Stimulated activated CD8-positive, alpha-beta memory T cell treated with anti-CD3 and anti-CD28 coated beads, Interleukin-15, amount 100 ng/mL, for 24 hours (primary cell): Measurements from ENCODE around the gene FBXW5.

Experiments used
- DNase-seq: peaks from one replicate; pipeline ENCODE4 v3.0.0-alpha.2; 2020; ENCODE audit warnings: low read depth

Gene FBXW5, protein sequence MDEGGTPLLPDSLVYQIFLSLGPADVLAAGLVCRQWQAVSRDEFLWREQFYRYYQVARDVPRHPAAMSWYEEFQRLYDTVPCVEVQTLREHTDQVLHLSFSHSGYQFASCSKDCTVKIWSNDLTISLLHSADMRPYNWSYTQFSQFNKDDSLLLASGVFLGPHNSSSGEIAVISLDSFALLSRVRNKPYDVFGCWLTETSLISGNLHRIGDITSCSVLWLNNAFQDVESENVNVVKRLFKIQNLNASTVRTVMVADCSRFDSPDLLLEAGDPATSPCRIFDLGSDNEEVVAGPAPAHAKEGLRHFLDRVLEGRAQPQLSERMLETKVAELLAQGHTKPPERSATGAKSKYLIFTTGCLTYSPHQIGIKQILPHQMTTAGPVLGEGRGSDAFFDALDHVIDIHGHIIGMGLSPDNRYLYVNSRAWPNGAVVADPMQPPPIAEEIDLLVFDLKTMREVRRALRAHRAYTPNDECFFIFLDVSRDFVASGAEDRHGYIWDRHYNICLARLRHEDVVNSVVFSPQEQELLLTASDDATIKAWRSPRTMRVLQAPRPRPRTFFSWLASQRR

DNA sequence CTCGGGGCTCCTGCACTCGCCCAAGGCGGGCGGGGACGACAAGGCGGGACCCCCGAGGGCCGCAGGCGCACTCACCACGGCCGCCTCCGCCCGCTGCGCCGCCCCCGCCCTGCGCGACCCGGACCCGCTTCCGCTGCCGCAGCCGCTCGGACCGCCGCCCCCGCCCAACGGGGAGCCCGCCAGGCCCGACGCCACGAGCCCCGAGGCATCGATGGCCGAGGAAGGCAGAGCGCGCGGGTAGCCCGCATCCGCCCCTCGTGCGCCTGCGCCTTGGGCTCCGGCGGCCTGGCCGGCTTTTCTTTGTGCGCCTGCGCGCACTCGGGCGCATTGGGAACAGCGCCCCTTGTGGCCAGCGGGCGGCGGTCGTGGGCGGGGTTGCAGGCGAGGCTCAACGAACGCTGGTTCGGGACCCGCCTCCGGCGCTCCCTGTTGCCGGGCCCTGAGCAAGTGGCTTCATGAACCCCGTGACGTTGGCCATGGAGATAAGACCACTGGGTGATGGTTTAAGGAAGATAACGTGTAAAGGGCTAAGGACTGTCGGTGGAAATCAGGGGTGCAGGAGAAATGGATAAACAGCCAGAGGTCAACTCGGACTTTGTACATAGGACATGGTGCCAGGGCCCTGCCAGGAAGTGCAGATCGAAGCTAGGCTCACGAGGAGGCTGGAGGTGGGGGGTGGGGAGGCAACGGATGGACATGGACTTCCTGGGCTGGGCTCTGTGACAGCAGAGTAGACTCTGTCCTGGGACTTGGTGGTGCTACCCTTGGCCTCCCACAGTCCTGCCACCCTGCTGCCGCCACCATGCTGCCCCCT lies at the start of gene FBXW5, which contains the start of gene C8G:
Gene FBXW5, minus strand, starts transcription at position 220 of the 814 bp plus-strand sequence. CDS start 655 bp downstream, outside the sequence.
Gene C8G, plus strand, starts transcription at position 725 of the 814 bp plus-strand sequence. Its CDS starts 78 bp downstream, at position 803.
- DNase-seq: peak; percentile 95

DNA sequence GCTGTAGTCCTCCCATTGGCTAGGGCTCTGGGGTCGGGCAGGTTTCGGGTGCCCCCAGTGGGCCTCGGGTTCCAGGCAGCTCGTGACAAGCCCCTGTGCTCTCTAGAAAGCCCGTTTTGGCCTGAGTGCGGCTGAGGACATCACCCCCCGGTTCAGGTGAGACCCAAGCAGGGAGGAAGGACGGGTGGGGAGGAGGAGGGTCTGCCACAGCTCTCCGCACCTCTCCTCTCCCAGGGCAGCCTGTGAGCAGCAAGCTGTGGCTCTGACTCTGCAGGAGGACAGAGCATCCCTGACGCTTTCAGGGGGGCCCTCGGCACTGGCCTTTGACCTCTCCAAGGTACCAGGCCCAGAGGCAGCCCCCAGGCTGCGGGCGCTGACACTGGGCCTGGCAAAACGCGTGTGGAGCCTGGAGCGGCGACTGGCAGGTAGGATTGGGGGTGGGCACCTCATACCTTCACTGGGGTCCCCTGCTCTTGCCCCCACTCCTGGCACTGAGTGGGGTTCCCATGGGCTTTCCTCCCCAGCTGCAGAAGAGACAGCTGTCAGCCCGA lies 48.4 kb upstream of the FBXW5 start:
- no peak for DNase-seq

DNA sequence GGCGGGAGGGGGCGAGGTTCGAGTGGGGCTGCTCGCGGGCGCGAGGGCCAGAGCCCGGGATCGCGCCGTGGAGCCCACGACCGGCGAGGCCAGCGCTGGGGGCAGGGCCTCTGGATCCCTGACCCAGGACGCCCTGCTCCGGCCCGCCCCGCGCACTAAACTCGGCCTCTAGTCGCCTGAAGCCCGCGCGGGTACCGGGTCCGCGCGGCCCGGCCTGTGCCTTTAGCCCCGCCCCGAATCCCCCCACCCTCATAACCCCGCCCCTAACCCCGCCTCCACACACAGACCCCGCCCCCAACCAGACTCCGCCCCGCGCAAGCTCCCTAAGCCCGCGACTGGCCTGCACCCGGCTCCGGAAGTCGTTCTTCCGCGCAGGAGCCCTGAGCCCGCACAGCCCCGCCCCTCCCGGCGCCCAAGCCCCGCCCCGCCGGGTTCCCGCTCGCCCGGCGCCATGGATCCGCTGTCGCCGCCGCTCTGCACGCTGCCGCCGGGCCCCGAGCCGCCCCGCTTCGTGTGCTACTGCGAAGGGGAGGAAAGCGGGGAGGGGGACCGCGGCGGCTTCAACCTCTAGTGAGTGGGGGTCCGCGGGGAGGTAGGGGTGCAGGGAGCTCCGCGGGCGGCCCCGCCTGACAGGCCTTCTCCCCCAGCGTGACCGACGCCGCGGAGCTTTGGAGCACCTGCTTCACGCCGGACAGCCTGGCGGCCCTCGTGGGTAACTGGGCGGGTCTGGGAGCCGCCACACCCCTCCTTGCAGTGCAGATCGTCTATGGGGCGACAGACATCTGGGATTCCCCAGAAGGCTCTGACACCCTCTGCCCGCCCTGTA lies 47.7 kb upstream of the FBXW5 start, which contains the start of gene PAXX:
Gene PAXX, plus strand, starts transcription at position 430 of the 826 bp plus-strand sequence. Its CDS starts 22 bp downstream, at position 452.
- DNase-seq: peak; percentile 91

DNA sequence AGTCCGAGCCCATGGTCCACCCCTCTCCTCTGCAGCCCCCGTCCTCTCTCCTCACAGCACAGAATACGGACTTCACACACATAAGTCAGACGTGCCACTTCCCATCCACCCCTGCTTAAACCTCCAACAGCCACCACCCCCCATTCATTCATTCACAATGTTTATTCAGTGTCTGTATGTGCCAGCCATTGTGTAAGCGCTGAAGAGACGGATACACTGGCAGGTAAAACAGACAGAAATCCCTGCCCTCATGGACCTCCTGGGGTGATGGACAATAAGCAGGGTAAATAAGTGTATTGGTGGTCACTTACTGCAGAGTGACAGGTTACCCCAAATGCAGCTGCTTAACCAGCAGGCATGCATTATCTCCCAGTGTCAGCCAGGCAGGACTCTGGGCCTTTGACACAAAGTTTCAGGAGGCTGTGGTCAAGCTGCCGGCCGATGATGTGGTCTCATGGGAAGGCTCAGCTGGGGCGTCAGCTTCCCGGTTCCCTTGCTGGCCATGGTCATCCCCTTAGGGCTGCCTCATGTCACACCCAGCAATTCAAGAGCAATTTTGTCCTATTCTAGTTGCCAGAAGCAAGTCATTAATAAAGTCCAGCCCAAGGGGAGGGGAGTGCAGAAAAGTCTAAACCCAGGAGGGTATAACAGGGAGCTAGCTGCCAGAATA lies 45.8 kb upstream of the FBXW5 start:
- no peak for DNase-seq

DNA sequence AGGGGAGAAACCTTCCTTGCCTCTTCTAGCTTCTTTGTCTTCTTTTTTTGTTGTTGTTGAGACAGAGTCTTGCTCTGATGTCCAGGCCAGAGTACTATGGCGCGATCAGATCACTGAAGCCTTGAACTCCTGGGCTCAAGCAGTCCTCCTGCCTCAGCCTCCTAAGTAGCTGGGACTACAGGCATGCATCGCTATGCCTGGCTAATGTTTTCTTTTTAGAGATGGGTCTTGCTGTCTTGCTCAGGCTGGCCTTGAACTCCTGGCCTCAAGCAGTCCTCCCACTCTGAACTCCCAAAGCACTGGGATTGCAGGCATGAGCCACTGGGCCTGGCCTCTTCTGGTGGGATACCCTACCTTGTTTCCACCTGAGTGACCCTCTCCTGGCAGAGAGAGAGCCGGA lies 44.3 kb upstream of the FBXW5 start:
- no peak for DNase-seq

DNA sequence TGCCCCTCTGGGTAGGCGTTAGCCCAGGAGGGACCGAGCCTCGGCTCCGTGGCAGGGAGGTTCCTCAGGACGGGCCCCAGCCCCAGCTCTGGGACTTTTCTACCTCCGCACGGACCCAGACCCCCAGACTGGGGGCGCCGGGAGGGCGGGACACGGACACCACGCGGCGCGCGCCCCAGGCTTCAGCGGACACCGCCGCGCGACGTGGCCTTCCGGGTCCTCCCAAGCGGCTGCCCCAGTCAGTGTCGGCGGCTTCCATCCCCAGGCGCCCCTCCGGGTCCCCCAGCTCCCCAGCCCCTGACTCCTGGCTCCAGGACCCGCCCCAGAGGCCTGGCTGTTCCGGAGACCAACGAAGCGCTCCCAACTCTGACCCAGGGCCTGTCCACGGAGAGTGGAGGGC lies 41.3 kb upstream of the FBXW5 start:
- no peak for DNase-seq

DNA sequence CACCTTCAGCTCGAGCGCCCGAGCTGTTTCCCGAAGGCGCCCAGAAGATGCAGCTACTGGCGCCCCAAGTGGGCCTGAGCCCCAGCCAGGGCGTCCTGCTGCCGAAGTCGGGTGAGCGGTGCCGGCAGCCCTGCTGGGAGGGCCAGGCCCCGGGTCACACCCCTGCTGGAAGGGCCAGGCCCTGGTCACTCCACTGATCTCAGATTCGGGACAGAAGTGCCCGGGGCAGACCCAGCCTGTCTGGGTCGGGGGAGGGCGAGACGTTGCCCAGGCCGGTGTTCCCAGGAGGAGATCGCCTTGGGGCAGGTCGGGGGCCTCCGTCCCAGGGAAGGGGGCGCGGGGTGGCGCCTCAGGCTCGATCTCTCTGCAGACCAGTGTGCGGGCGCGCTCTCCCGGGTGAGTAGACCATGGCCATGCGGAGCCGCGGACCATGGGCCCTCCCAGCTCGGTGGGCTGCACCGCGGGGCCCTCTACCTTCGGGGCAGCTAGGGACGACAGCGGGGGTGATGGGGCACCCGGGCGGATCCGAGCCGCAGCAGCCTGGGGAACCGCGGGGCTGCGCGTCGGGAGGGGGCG lies 40.6 kb upstream of the FBXW5 start:
- DNase-seq: no peak

DNA sequence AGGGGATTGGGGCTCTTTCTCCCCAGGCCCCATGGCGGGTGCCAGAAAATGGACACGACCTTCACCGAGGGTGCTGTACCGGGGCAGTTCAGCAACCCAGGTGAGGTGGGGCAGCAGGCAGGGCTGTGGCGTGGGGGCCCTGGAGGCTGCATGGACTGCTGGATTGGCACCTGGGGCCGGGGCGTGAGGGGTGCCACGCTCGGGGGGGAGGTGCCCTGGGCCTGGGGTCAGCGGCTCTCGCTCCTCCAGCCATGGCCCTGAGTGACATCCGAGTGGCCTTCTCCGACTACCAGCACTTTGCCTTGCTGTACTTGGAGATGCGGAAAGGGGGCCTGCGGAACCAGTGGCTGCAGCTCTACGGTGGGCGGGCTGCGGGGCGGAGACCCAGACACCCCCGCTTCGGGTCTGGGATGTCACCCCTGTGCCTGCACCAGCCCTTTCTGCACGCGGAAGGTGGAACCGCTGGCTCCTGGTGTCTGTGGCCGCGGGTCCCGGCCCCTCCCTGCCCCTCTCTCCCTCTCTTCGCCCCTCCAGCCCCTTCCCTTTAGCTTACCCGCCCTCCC lies 40.0 kb upstream of the FBXW5 start:
- DNase-seq: no peak

DNA sequence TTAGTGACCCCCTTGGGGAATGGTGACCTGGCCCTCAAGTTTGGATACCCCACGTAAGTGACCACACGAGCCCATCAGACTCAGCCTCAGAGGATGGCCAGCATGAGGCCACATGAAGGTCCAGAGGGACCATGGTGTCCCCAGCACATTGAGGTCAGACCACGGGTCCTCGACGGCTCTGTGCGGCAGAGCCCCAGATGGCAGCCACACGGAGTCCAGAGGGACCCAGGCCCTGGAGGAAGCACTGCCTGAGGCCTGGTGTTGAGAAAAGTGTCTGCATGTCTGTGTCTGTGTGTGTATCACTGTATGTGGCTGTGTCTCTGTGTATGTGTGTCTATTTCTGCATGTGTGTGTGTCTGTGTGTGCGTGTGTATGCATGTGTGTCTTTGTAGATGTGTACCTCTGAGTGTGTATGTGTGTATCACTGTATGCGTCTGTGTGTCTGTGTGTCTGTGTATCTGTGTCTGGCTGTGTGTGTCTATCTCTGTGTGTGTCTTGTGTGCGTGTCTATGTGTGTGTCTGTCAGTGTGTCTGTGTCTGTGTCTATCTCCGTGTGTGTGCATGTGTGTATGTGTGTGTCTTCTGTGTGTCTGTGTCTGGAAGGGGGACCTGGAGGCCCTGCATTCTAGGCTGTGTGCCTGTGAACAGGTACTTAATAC lies 39.2 kb upstream of the FBXW5 start:
- no peak for DNase-seq

DNA sequence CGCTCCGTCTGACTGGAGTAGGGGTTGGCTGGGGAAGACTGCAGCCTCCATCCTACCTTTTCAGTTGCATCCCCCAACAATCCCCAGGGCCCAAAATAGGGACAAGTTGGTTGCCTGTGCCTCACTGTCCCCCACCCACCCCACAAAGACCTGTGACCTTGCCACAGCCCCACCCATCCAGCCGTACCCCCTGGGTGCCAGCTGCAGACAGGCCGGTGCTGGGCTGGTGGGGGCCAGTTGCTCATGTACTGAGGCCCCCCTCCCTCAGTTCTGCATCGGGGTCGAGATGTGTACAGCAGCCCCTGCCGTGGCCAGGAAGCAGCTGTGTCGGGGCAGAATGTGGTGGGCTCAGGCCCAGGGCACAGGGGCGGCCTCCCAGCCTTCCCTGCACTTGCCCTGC lies 38.6 kb upstream of the FBXW5 start:
- no peak for DNase-seq

DNA sequence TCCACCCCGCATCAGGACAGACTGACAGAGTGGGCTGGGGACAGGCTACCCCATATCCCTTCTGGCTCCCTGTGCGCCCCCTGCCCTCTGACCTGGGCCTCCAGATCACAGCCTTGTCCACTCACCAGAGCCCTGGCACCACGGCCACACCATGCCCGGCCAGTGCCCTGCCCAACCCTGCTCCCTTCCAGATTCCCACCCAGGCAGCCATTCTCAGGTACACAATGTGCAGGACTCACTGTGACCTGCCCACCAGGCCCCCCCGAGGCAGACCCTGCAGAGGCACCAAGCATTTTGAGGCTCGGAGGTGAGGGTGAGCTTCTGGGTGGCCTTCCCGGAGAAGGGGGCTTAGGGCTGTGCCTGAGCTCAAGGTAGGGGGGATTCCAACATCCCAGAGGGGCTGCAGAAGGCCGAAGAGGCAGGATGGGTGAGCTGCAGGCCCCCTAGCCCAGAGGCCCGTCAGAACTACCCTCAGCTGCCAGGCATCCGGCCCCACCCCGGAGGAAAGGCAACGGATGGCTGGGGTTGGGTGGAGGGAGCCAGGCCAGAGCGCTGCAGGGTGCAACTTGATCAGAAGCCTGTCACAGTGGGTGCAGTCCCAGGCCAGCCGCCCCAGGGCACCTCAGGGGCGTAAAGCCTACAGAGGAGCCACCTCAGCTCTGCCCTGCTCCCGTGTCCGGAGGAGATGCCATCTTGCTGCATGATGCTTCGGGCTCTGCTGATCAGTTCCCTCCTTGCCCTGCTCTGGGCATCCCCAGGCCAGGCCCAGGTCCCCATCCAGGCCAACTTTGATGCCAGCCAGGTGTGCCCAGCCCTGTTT lies 37.9 kb upstream of the FBXW5 start, which contains the start of gene LCNL1:
Gene LCNL1, plus strand, starts transcription at position 762 of the 820 bp plus-strand sequence. CDS start 594 bp downstream, outside the sequence.
- DNase-seq: no peak

DNA sequence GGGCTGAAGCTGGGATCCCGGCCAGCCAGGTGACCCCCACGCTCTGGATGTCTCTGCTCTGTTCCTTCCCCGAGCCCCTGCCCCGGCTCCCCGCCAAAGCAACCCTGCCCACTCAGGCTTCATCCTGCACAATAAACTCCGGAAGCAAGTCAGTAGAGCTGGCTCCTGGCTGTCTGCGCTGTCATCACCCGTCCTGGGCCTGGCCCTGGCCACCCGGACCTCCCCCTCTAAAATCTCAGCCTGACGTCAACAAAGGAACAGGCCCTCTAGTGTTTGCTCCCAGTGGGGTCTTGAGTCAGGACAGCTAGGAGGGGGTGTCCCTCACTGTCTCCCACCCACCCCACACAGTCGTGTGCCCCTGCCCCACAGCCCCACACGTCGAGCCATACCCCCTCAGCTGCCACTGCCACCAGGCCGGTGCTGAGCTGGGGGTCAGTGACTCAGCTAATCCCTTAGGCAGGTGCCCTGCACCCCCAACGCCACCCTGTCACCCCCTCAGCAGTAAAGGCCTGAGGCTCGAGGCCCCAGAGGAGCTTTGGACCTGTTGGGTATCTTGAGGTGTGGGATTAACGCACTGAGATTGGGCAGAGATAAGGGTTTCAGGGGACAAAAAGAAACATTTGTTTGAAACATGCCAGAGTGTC lies 37.2 kb upstream of the FBXW5 start:
- DNase-seq: no peak

DNA sequence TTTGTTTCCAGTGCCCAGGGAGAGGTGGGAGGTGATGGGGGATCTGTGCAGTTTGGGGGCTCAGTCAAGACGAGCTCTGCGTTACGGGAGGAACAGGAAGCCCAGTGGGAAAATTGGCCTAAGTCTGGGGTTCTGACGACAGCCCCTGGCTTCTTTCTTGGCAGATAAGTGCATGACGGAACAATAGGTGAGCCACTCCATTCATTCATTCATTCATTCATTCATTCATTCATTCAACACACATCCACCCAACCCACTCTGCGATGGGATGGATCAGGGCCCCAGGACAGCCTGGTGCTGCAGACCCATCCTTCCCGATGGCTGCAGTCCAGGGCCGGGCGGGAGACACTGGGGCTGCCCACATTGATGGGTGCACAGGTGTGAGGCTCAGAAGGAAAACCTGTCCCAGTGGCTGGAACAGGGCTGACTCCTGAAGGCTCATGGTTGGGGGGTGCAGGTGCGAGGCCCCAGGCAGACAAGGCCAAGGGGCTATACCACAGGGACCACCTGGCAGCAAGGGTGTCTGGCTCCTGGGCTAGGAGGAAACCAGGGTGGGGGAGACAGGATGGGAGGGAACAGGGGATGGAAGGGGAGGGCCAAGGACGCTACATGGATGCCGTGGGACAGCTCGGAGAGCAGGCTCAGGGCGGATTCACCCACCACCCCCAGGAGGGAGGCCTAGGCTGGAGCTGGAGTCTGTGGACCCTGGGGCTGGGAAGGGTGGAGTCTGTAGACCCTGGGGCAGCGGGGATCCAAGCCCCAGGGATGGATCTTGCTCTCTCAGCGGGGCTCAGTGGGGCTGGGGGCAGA lies 36.3 kb upstream of the FBXW5 start:
- DNase-seq: no peak

DNA sequence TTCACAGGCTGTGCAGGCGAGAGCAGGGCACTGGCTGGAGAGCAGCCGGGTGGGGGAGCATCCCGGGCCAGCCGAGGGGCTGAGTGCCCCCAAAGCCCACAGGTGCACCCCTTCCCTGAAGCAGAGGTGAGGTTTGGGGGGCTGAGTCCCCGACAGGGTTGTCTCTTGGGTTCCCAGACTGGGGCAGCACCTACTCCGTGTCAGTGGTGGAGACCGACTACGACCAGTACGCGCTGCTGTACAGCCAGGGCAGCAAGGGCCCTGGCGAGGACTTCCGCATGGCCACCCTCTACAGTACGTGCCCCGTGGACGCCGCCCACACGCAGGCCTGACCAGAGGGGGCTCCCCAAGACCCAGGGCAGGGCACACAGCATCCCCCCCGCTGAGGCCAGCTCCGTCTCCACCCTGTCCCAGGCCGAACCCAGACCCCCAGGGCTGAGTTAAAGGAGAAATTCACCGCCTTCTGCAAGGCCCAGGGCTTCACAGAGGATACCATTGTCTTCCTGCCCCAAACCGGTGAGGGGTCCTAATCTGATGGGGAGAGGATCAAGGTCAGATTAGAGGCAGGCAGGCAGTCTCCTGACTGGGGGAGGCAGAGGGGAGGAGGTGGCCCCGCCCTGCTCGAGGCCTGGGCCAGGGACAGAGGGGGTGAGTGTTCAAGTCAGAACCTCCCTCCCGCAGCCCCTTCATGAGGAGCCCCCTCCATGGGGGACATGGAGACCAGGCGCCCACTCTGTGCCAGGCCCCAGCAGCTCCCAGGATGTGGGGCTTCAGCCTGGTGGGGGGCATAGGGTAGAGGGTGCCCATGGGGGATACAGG lies 35.4 kb upstream of the FBXW5 start:
- DNase-seq: no peak

DNA sequence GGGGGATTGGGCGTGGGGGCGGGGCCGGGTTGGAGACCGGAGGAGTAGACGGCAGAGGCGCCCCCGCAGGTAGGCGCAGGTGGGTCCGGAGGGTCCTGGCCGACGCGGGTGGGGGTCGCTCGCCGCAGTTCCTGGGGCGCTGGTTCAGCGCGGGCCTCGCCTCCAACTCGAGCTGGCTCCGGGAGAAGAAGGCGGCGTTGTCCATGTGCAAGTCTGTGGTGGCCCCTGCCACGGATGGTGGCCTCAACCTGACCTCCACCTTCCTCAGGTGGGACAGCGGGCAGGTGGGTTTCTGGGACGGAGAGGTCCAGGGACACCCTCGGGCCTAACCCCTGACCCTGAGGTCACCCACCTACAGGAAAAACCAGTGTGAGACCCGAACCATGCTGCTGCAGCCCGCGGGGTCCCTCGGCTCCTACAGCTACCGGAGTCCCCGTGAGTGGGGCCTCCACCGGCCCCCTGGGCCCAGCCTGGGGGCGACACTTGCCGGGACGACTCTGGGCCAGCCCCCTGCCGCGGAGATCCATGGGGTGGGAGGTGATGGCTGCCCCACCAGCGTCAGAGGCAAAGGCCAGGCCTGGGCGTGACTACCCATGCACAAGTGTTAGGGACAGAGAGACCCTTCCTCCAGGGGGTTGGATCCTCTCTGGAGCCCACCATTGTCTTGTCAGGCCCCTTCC lies 34.5 kb upstream of the FBXW5 start:
- no peak for DNase-seq
